HG02938 (cell line): Measurements from ENCODE around the gene PADI2.

ENCODE experiments used
- ATAC-seq: cut with Tn5 transposase; IDR thresholded peaks from one replicate; pipeline ENCODE4 v1.9.1; 2021; ENCODE audit warnings: mild to moderate bottlenecking, moderate library complexity; ENCODE audit not compliant: unreplicated experiment

PADI2 gene

DNA sequence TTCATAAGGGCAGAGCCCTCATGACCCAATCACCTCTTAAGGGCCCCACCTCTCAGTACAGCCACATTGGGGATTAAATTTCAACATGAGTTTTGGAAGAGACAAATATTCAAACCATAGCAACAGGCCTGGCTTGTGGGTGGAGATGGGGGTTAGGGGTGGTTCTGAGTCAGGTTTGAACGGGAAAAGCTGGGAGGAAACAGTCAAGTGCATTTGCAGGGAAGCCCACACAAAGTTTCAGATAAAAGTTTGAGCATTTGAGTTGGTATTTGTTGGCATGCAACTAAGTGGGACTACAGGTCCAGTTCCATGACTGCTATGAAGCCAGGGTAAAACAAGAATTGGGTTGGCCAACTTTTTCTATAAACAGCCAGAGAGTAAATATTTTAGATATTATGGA, 21.0 kb upstream of the PADI2 start:
- no peak for ATAC-seq

- no peak for ATAC-seq
These were observed 20.4 kb upstream of the PADI2 start for GRCh38 chr1:17139637-17140036.

GRCh38 chr1:17137441-17137840, 18.2 kb upstream of the PADI2 start:
- ATAC-seq = no peak

DNA sequence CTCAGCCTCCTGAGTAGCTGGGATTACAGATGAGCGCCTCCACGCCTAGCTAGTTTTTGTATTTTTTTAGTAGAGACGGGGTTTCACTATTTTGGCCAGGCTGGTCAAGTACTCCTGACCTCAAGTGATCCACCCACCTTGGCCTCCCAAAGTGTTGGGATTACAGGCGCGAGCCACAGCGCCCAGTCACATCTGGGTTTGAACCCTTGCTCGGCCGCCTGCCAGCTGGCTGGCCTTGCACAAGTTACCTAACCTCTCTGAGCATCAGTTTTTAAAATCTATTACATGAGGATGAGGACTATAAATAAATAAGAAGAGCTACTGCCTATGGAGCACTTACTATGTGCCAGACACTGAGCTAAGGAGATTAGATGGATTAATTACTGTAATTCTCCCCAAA, 17.7 kb upstream of the PADI2 start:
- ATAC-seq = no peak

- ATAC-seq = no peak
These were observed 16.9 kb upstream of the PADI2 start for GRCh38 chr1:17136145-17136544.

GRCh38 chr1:17135530-17135929, 16.3 kb upstream of the PADI2 start:
- no peak for ATAC-seq

GRCh38 chr1:17134724-17135123, 15.5 kb upstream of the PADI2 start:
- no peak for ATAC-seq

DNA sequence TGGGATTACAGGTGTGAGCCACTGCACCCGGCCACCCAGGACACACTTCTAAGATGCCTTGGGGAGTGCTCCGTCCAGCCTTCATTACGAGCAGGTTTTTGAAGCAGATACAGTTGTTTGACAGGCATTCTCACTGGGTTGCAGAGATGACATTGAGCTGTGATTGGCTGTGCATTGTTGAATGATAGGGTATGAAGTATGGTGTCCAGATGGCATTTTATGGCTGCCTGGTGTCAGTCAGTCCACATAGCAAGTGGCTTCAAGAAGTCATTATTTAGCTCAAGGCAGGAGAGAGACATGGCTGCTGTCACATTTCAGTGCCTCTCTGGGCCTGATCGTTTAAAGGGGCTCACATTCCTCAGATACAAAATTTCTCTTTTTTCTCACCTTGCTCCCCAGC, 14.8 kb upstream of the PADI2 start:
- ATAC-seq = no peak

DNA sequence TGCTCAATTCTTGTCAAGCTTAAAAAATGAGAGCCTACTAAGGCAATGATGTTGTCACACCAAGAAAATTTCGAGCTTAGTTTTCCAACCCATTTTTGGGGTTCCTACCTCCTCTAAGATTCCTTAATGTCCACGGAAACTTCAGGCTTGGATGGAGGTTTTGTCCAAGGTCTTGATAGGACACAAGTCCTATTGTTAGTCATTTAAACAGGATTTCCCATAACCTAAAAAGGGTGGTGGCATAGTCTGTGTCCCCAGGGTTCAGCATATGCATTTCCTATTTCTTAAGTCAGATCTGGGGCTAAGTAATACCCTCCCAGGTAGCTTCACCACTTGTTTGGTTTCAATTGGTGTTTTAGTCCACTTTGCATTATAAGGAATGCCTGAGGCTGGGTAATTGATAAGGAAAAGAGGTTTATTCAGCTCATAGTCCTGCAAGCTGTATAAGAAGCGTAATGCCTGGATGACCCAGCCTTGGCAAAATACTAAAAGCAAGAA, 10.9 kb upstream of the PADI2 start:
- ATAC-seq = no peak

GRCh38 chr1:17128361-17128760, 9.1 kb upstream of the PADI2 start:
- ATAC-seq = no peak

DNA sequence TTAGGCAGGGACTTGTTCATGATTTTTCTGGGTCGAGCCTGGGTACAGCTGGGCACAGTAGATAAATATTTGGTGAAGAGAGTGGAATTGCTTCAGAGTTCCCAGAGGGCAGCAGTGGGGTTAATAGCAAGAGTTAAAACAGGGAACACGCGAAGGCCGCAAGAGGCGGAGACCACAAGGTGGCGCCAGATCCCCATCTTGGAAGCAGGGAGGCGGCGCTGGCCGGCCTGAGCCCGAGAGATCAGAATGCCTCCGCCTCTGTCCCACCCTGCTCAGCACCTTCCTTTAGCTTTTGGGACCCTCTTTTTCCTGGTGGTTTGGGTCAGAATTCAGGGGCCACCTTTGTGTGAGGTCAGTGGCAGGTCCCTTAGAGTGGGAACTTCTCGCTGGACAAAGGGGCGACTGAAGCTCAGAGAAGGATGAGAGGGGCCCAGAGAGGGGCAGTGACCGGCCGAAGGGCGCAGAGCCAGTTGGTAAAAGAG, 6.5 kb upstream of the PADI2 start:
- no peak for ATAC-seq

DNA sequence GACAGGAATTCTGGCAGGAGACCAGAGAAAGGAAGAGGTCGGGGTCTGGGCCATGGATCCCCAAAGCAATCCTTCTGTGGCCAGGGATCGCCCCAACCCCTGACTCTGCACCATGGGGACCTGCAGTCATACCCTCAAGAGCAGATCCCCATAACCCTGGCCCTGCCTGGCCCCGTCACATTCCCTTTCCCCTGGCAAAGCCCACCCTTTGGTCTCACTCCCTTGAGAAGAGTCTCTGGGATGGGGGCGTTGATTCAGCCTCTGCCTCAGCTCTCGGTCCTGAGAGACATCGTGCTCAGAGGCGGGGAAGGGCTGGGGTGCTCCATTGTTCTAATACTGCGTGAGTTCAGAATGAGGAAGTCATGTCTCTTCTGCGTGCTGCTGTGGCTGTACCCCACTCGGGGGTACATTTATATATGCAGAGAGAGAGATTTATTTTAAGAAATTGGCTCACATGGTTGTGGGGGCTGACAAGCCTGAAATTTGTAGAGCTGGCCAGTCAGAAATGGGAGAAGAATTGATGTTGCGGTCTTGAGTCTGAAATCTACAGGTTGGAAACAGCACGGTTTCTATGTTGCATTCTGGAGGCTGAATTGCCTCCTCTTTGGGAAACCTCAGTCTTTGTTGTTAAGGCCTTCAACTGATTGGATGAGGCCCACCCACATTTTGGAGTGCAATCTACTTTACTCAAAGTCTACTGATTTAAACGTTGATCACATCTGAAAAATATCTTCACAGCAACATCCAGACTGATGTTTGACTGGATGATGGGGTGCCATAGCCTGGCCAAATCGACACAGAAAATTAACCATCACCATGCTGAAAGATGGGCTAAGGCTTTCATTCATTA, 4.2 kb upstream of the PADI2 start:
- no peak for ATAC-seq

DNA sequence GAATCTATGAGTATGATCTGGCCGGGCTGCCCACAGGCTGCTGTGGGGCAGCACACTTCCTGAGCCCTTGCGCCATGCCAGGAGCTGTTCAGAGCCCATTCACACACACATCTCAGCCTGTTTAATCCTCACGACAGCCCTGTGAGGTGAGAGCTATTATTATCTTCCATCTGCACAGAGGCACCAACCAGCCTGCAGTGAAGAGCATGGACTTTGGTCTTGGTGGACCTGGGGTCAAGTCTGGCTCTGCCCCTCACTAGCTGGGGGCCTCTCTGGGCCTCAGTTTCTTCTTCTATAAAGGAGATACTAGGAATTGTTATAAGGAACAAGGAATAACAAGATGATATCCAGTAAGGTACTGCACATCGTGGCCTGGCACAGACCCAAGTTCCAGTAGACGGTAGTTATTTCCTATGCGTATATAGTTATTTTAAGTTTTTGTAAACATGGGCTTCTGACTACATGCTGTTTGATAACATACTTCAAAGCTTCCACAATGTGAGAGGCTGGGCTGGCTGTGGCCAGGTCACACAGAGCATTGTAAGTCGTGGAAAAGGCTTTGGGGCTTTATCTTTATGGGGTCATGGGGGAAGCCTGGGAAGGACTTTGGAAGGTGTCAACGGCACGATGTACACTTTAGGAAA, 3.4 kb upstream of the PADI2 start:
- ATAC-seq = no peak

GRCh38 chr1:17121881-17122280, 2.6 kb upstream of the PADI2 start:
- no peak for ATAC-seq

GRCh38 chr1:17120962-17121837, 1.9 kb upstream of the PADI2 start:
- ATAC-seq = no peak

DNA sequence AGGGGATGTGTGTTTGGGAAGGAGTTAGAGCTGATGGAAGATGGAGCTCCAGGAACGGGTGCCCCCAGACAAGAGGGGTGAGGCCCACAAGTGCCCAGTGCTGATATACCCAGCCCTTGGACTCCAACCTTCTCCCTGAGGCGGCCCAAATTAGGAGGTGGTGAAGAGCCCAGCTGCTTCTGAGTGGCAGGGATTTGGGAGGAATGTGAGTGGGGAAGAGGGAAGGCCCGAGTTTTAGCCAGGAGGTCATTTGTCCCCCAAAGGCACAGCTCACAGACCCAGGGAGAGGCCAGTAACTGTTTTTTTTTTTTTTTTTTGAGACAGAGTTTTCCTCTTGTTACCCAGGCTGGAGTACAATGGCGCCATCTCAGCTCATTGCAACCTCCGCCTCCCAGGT, 1.2 kb upstream of the PADI2 start:
- ATAC-seq = no peak

- no peak for ATAC-seq
These were observed 676 bp upstream of the PADI2 start for GRCh38 chr1:17119773-17120480.

- ATAC-seq = no peak
These were observed 560 bp downstream of the PADI2 start for GRCh38 chr1:17118706-17119075.

- ATAC-seq = no peak
These were observed 983 bp downstream of the PADI2 start for GRCh38 chr1:17118268-17118667.

- ATAC-seq = no peak
These were observed 1.6 kb downstream of the PADI2 start for GRCh38 chr1:17117451-17118265.
